ENCODE results near the gene UST.

UST gene

DNA sequence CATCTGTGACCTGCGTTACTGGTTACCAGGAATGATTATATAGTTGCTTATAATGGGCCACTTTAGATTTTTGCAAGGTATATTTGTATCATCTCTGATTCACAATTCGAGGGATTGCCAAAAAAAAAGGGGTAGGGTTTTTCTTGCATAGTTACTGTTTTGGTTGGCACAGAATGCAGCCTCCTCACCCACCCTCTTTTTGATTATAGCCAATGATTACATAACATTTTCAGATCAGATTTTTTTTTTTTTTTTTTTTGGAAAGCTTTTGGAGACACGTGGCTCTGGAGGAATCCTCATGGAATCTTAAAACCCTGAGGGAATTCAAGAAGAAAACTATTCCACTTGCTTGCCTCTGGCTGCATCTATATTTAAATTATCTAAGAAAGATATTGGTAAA is 53.7 kb downstream of the UST start:
- TF ChIP-seq JUND (IDR thresholded peaks at IDR 0.05; ENCODE audit: low read depth): no peak
- in situ Hi-C loops (cut with HindIII; ENCODE audit: low pct_unique_long_range_greater_than_20kb, low sequenced_read_pairs): no loop called here
- no peak for DNase-seq (ENCODE audit: low read depth in 1 of 2, low spot score in 1 of 2)

DNA sequence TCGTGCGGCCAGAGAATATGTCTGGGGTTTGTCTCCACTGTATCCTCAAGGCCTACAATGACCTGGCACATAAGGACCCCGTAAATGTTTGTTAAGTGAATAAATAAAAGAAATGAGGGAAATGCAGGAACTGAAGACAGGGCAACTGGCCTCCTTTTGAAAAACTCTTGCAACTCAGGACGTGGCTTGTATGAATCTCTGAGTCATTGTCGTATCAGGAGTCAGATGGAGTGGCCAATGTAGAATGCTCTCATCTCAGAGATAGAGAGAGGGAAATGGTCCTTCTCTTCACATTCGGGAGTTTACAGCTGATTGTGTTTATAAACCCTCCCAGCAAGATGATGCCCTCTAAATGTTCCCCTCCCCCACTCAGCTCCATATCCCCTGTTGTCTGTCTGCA is 57.1 kb downstream of the UST start:
- in situ Hi-C loops (cut with HindIII; ENCODE audit: low pct_unique_long_range_greater_than_20kb, low sequenced_read_pairs): no loop called here
- no peak for TF ChIP-seq JUND (IDR thresholded peaks at IDR 0.05; ENCODE audit: low read depth)
- no peak for DNase-seq (ENCODE audit: low read depth in 1 of 2, low spot score in 1 of 2)

DNA sequence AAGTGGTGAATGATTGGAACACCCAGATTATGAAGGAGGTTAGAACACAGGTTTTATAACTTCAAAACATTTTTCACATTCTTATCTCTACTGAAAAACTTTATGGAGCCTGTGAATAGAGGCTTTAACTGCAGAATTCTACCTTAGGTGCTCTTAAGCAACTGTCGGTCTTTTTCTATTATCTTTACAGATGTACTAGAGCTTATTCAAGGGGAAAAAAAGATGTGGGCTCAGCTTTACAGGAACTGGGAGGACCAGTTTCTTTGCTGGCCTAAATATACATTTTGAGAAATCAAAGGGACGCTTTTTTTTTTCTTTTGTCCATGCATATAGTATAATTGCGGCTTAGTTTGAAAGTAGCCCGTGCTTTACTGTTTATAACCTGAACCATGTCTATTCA is 58.9 kb downstream of the UST start:
- DNase-seq (ENCODE audit: low read depth in 1 of 2, low spot score in 1 of 2): no peak
- TF ChIP-seq JUND (IDR thresholded peaks at IDR 0.05; ENCODE audit: low read depth): no peak
- in situ Hi-C loops (cut with HindIII; ENCODE audit: low pct_unique_long_range_greater_than_20kb, low sequenced_read_pairs): no loop called here

DNA sequence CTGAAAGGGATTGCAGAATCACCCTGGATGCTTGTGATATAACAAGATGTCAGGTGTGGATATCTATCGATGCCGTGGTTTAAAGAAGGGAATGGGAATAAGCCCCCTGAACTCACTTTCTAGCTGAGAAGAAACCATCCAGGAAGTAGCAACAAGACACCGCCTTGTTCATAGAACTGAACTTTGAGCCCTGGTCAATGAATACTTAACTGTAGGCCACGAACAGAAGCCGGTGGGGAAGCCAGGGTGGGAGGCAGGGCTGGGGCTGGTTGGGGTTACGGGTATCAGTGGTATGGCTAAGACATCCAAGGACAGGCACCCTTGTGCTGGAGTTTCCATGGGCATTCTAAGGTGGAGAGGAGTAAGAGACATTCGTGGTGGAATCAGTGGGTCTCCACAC is 61.0 kb downstream of the UST start:
- in situ Hi-C loops (cut with HindIII; ENCODE audit: low pct_unique_long_range_greater_than_20kb, low sequenced_read_pairs): no loop called here
- TF ChIP-seq JUND (IDR thresholded peaks at IDR 0.05; ENCODE audit: low read depth): no peak
- no peak for DNase-seq (ENCODE audit: low read depth in 1 of 2, low spot score in 1 of 2)

DNA sequence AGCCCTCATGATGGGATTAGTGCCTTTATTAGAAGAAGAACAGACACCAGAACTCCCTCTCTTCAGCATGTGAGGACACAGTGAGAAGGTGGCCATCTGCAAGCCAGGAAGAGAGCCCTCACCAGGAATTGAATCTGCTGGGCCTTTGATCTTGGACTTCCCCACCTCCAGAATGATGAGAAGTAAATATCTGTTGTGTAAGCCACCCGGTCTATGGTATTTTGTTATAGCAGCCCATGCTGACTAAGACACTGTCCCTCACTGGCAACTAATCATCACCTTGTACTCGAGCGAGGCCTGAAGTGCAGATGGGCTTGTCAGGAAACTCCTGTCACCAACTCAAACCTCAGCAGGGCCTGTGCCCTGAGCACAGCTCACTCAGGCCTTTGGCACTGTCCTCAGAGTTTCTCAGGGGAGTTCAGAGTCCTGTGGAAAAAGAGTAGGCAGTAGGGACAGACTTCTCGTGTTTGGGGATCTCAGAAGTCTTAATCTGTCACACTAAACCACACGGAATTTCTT is 62.0 kb downstream of the UST start:
- DNase-seq (ENCODE audit: low read depth in 1 of 2, low spot score in 1 of 2): no peak
- no peak for TF ChIP-seq JUND (IDR thresholded peaks at IDR 0.05; ENCODE audit: low read depth)
- in situ Hi-C loops (cut with HindIII; ENCODE audit: low pct_unique_long_range_greater_than_20kb, low sequenced_read_pairs): no loop called here

DNA sequence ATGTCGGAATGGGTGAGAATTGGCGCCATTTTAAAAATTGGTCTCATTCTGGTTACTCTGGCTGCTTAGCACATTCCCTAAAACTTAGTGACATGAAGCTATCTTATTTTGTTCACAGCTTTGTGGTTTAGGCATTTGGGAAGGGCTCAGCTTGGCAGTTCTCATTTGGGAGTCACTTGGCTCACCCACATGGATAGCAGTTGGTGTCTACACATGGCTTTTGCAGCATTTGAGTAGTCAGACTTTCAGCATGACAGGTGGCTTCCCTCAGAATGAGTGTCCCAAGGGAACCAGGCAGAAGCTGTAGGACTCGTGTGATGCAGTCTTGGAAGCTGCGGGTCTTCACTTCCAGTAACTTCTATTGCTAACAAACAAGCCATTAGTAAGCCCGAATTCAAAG is 64.6 kb downstream of the UST start:
- in situ Hi-C loops (cut with HindIII; ENCODE audit: low pct_unique_long_range_greater_than_20kb, low sequenced_read_pairs): no loop called here
- no peak for TF ChIP-seq JUND (IDR thresholded peaks at IDR 0.05; ENCODE audit: low read depth)
- no peak for DNase-seq (ENCODE audit: low read depth in 1 of 2, low spot score in 1 of 2)

DNA sequence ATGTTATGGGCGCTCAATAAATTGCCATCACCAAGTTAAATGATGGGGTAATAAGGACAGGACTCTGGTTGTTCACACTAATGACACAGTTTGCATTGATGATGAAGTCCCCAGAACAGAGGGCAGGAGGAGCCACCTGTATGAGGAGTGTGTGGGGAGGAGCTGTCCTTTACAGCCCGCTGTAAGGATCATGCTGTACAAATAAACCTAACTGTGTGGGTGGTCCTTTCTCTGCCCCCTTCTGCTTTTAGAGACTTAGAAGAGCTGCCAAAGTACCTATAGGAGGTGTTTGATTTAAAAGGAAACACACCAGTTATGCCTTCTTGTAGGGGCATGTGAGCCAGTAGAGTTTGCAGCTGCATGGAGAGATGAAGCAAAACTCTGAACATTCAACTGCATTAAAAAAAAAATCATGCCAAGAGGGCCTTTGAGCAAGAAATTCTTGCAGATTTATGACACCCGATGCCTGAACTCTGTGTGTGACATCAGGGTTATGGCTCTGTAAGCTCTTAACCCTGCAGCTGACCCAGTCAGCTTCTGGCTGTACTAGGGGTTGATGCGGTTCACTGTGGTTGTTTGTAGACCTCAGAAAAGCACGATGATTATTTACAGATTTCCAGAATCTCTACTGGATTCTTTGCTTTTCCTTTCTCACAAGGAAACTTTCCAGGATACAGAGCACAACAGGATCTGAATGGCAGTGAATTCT is 67.4 kb downstream of the UST start:
- DNase-seq (ENCODE audit: low read depth in 1 of 2, low spot score in 1 of 2): no peak
- no peak for TF ChIP-seq JUND (IDR thresholded peaks at IDR 0.05; ENCODE audit: low read depth)
- in situ Hi-C loops (cut with HindIII; ENCODE audit: low pct_unique_long_range_greater_than_20kb, low sequenced_read_pairs): no loop called here

DNA sequence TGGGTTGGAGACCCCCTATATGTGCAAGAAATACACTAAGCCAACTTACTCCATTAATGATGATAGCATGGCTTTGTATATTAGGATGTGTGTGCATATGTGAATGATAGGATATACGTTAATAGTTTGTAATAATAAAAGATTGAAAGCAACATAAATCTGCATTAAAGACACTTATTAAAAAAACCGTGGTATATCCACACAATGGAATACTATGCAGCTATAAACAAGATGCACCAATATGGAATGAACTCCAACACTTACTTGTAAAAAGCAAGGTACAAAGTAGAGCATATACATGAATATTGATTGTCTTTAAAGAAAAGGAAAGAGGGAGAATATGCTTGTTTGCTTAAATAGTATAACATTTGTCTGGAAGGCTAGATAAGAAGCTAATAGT is 68.0 kb downstream of the UST start:
- DNase-seq (ENCODE audit: low read depth in 1 of 2, low spot score in 1 of 2): no peak
- in situ Hi-C loops (cut with HindIII; ENCODE audit: low pct_unique_long_range_greater_than_20kb, low sequenced_read_pairs): no loop called here
- no peak for TF ChIP-seq JUND (IDR thresholded peaks at IDR 0.05; ENCODE audit: low read depth)

DNA sequence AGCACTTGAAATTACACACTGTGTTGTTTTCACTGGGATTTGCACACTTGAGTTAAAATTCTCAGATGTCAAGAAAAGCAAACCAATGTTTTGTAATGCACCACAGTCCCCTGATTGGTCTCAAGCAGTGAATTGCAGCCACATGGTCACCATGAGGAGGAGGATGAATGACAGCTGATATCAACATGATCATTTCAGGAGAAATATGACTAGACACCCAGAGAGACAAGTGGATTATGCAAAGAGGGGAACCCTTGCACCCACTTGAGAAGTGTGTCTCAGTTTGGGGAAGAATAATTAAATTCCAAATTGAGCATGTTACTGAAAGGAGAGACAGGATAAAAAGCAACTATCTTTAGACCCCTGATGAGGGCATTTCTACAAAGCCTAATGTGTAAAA is 69.3 kb downstream of the UST start:
- DNase-seq (ENCODE audit: low read depth in 1 of 2, low spot score in 1 of 2): no peak
- no peak for TF ChIP-seq JUND (IDR thresholded peaks at IDR 0.05; ENCODE audit: low read depth)
- in situ Hi-C loops (cut with HindIII; ENCODE audit: low pct_unique_long_range_greater_than_20kb, low sequenced_read_pairs): no loop called here

DNA sequence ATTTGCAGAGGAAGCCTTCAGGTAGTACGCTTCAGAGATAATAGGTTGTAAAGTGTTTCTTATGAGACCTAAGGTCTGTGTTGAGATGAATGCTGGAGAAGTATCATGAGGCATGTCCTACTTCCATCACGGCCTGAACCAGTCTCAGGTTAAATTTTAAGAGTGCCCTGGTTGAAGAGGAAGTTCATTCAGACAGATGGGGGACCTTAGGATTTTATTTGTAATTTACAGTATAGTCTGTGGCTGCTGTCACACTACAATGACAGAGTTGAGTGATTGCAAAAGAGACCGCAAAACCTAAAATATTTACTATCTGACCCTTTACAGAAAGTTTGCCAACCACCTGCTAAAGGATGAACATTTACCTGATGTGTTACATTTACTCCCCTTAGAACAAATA is 70.9 kb downstream of the UST start:
- no peak for TF ChIP-seq JUND (IDR thresholded peaks at IDR 0.05; ENCODE audit: low read depth)
- DNase-seq (ENCODE audit: low read depth in 1 of 2, low spot score in 1 of 2): no peak
- in situ Hi-C loops (cut with HindIII; ENCODE audit: low pct_unique_long_range_greater_than_20kb, low sequenced_read_pairs): no loop called here

DNA sequence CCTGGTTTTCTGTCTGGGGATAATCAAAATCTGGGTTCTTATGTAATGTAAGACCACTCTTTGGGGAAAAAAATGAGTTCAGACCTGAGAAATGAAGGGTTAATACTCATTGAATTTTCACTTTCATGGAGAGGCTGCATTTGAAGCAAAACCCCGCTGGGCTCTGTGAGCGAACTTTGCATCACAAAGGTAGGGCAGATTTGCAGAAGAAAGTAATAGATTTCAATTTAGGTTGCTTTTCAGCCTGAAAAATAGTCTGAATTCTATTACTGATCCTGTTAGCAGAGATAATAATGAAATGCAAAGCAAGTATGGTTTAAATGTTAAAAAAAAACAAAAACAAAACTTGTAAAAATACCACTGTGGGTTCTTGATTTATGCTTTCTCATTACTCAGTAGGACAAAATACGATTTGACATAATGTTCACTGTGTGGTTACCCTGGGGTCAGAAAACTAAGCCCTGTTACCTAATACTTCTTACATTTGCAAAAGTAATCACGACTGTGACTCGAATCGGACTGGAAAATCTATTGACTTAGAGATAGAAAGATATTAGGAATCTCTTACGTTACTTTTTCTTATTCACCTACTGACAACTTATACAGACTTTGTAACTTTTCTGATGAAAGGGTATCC is 72.2 kb downstream of the UST start:
- in situ Hi-C loops (cut with HindIII; ENCODE audit: low pct_unique_long_range_greater_than_20kb, low sequenced_read_pairs): no loop called here
- no peak for TF ChIP-seq JUND (IDR thresholded peaks at IDR 0.05; ENCODE audit: low read depth)
- no peak for DNase-seq (ENCODE audit: low read depth in 1 of 2, low spot score in 1 of 2)

DNA sequence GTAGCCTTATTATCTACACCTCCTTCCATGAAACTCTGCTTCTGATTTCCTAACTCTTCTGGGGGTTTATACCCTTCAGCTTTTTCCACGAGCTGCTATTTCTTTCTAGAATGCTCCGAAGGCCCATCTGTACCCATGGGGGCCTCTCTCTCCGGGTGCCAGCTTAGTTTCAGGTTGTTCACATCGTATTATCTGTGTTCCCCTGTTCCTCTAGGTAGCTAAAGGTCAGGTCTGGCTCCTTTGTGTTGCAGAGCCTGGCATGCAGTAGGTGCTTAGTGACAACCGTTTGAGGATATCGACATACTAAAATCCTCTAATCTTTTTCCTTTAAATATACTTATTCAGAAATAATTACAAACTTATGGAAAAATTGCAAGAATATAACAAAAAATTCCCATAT is 73.0 kb downstream of the UST start:
- DNase-seq (ENCODE audit: low read depth in 1 of 2, low spot score in 1 of 2): no peak
- no peak for TF ChIP-seq JUND (IDR thresholded peaks at IDR 0.05; ENCODE audit: low read depth)
- in situ Hi-C loops (cut with HindIII; ENCODE audit: low pct_unique_long_range_greater_than_20kb, low sequenced_read_pairs): no loop called here

DNA sequence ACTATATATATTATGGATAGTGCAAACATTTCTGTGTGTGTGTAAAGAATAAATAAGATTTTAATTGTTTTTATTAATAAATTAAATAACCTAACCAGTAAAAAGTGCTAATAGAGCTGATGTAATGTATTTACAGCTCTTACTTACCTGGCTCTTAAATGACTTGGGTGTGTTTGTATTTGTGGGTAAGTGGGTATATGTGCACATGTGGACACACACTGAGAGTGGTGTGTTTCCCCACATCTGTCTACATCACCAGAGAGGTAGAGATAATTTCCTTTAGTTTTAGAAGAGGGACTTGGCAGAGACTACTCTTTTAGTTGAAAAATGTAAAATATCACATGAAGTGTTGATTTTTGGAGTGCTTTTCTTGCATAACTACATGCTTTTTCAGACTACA is 76.0 kb downstream of the UST start:
- in situ Hi-C loops (cut with HindIII; ENCODE audit: low pct_unique_long_range_greater_than_20kb, low sequenced_read_pairs): no loop called here

DNA sequence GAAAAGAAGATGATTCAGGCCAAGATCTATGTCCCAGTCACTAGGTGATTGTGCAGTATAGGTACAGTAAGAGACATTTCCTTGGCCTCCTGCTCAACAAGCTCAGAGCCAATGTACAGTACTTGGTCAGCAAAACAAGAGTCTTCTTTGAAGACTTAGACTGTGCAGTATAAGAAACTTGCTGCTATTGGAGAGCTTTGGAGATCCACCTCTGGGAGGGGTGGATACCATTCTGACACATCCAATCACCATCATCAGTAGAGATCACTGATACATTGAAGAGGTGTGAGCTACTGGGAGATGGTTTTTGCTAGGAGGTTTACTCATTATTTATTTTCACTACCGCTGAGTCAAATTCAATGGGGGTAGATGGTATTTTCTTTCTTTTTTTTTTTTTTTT is 77.5 kb downstream of the UST start:
- in situ Hi-C loops (cut with HindIII; ENCODE audit: low pct_unique_long_range_greater_than_20kb, low sequenced_read_pairs): no loop called here
- no peak for TF ChIP-seq JUND (IDR thresholded peaks at IDR 0.05; ENCODE audit: low read depth)
- DNase-seq (ENCODE audit: low read depth in 1 of 2, low spot score in 1 of 2): no peak

More for the DNA sequence above, 76.0 kb downstream of the UST start:
- DNase-seq (ENCODE audit: low read depth in 1 of 2, low spot score in 1 of 2): no peak
- no peak for TF ChIP-seq JUND (IDR thresholded peaks at IDR 0.05; ENCODE audit: low read depth)

Measured in T47D (cell line).